ENCODE measurements around the gene SARM1. TPM values are rescaled to one million over a fixed set of nuclear protein-coding genes. Genes with fewer than 3 reads are reported as not detected.

Gene SARM1
- total RNA-seq, 1 donor from 2014 or later: 5.8 TPM

- Mint-ChIP-seq H3K36me3 (ENCODE audit: low read depth, unreplicated experiment) (peaks cover 50% of the 10 kb centered on the region), H3K27me3 (ENCODE audit: unreplicated experiment) (peaks cover 4% of the 10 kb centered on the region), H3K4me3 (ENCODE audit: unreplicated experiment) (no peak overlapping the region), H3K27ac (ENCODE audit: unreplicated experiment) (peak overlapping the region; percentile 52), H3K9me3 (ENCODE audit: unreplicated experiment) (no peaks in the 10 kb centered on the region), H3K4me1 (ENCODE audit: unreplicated experiment) (no peaks in the 10 kb centered on the region)
- no peak for DNase-seq (ENCODE audit: low spot score)
- TF ChIP-seq CTCF (IDR thresholded peaks at IDR 0.05; ENCODE audit: unreplicated experiment): no peak
These were observed 22.5 kb upstream of the SARM1 start for GRCh38 chr17:28348979-28349378.

GRCh38 chr17:28350271-28350670 is 21.2 kb upstream of the SARM1 start:
- peaks cover 55% of the 10 kb centered on the region for H3K36me3 Mint-ChIP-seq (ENCODE audit: low read depth, unreplicated experiment)

GRCh38 chr17:28357061-28357900 is 14.2 kb upstream of the SARM1 start, which contains the start of gene POLDIP2:
Gene POLDIP2, minus strand, starts transcription at chr17:28357527. Its CDS starts 79 bp downstream, at chr17:28357448.
- Mint-ChIP-seq H3K4me1 (ENCODE audit: unreplicated experiment) (peaks cover 19% of the 10 kb centered on the region), H3K27me3 (ENCODE audit: unreplicated experiment) (peaks cover 6% of the 10 kb centered on the region), H3K36me3 (ENCODE audit: low read depth, unreplicated experiment) (peaks cover 42% of the 10 kb centered on the region), H3K4me3 (ENCODE audit: unreplicated experiment) (peak within 1 kb of the TSS; percentile 96), H3K27ac (ENCODE audit: unreplicated experiment) (peak within 1 kb of the TSS; percentile 96), H3K9me3 (ENCODE audit: unreplicated experiment) (no peaks in the 10 kb centered on the region)
- no peak for TF ChIP-seq CTCF (IDR thresholded peaks at IDR 0.05; ENCODE audit: unreplicated experiment)
- peak; percentile 96 for DNase-seq (ENCODE audit: low spot score)

More at GRCh38 chr17:28350271-28350670, 21.2 kb upstream of the SARM1 start:
- Mint-ChIP-seq H3K4me3 (ENCODE audit: unreplicated experiment) (no peak overlapping the region), H3K9me3 (ENCODE audit: unreplicated experiment) (no peaks in the 10 kb centered on the region), H3K27ac (ENCODE audit: unreplicated experiment) (no peak overlapping the region), H3K27me3 (ENCODE audit: unreplicated experiment) (peaks cover 4% of the 10 kb centered on the region), H3K4me1 (ENCODE audit: unreplicated experiment) (no peaks in the 10 kb centered on the region)
- no peak for TF ChIP-seq CTCF (IDR thresholded peaks at IDR 0.05; ENCODE audit: unreplicated experiment)
- DNase-seq (ENCODE audit: low spot score): no peak

GRCh38 chr17:28357901-28358197 is 13.6 kb upstream of the SARM1 start:
- peak overlapping the region; percentile 96 for H3K27ac Mint-ChIP-seq (ENCODE audit: unreplicated experiment)
- H3K4me1 Mint-ChIP-seq (ENCODE audit: unreplicated experiment): peaks cover 19% of the 10 kb centered on the region
- H3K9me3 Mint-ChIP-seq (ENCODE audit: unreplicated experiment): no peaks in the 10 kb centered on the region
- DNase-seq (ENCODE audit: low spot score): no peak
- H3K4me3 Mint-ChIP-seq (ENCODE audit: unreplicated experiment): peak overlapping the region; percentile 96
- H3K27me3 Mint-ChIP-seq (ENCODE audit: unreplicated experiment): peaks cover 6% of the 10 kb centered on the region
- H3K36me3 Mint-ChIP-seq (ENCODE audit: low read depth, unreplicated experiment): peaks cover 40% of the 10 kb centered on the region
- no peak for TF ChIP-seq CTCF (IDR thresholded peaks at IDR 0.05; ENCODE audit: unreplicated experiment)

GRCh38 chr17:28363186-28363585 is 8.3 kb upstream of the SARM1 start:
- Mint-ChIP-seq H3K4me3 (ENCODE audit: unreplicated experiment) (no peak overlapping the region), H3K27ac (ENCODE audit: unreplicated experiment) (no peak overlapping the region), H3K4me1 (ENCODE audit: unreplicated experiment) (peaks cover 3% of the 10 kb centered on the region), H3K9me3 (ENCODE audit: unreplicated experiment) (no peaks in the 10 kb centered on the region), H3K36me3 (ENCODE audit: low read depth, unreplicated experiment) (peaks cover 21% of the 10 kb centered on the region), H3K27me3 (ENCODE audit: unreplicated experiment) (no peaks in the 10 kb centered on the region)
- no peak for TF ChIP-seq CTCF (IDR thresholded peaks at IDR 0.05; ENCODE audit: unreplicated experiment)
- DNase-seq (ENCODE audit: low spot score): no peak
